H9 (cell line): ENCODE data around the gene HEATR9. TPM values are rescaled to one million over a fixed set of nuclear protein-coding genes. Genes with fewer than 3 reads are reported as not detected.

ENCODE experiments used
- DNase-seq: peaks from one replicate; pipeline ENCODE4 v3.0.0-alpha.2; 2017
- H2AFZ ChIP-seq: one replicate; pipeline ENCODE4 v1.6.1; 2013; ENCODE audit warnings: mild to moderate bottlenecking, low read length, control low read depth, moderate library complexity
- H2AK5ac ChIP-seq: 2 replicates; pipeline ENCODE4 v1.6.1; 2013; ENCODE audit warnings: low read length, control low read depth, mixed read lengths; ENCODE audit not compliant: insufficient read length
- H2BK120ac ChIP-seq: one replicate; pipeline ENCODE4 v1.6.1; 2013; ENCODE audit warnings: low read depth, mild to moderate bottlenecking, low read length, control low read depth, inconsistent platforms; ENCODE audit not compliant: poor library complexity, severe bottlenecking
- H2BK12ac ChIP-seq: 2 replicates; pipeline ENCODE4 v1.6.1; 2013; ENCODE audit warnings: low read length, control low read depth, mixed read lengths, low read depth; ENCODE audit not compliant: insufficient read length
- H2BK15ac ChIP-seq: 2 replicates; pipeline ENCODE4 v1.6.1; 2013; ENCODE audit warnings: low read depth, low read length, control low read depth
- H2BK20ac ChIP-seq: one replicate; pipeline ENCODE4 v1.6.1; 2013; ENCODE audit warnings: low read depth, mild to moderate bottlenecking, low read length, control low read depth, inconsistent platforms; ENCODE audit not compliant: poor library complexity, severe bottlenecking
- H2BK5ac ChIP-seq: 2 replicates; pipeline ENCODE4 v1.6.1; 2013; ENCODE audit warnings: low read length, control low read depth, mixed read lengths; ENCODE audit not compliant: insufficient read length
- H3K14ac ChIP-seq: 2 replicates; pipeline ENCODE4 v1.6.1; 2013; ENCODE audit warnings: low read length, control low read depth; ENCODE audit not compliant: insufficient read depth
- H3K18ac ChIP-seq: 2 replicates; pipeline ENCODE4 v1.6.1; 2013; ENCODE audit warnings: low read depth, mild to moderate bottlenecking, mixed read lengths, low read length, control low read depth; ENCODE audit not compliant: insufficient read length
- H3K23ac ChIP-seq: 2 replicates; pipeline ENCODE4 v1.6.1; 2013; ENCODE audit warnings: low read length, control low read depth, mixed read lengths, low read depth; ENCODE audit not compliant: insufficient read length
- H3K23me2 ChIP-seq: 2 replicates; pipeline ENCODE4 v1.6.1; 2013; ENCODE audit warnings: low read depth, mild to moderate bottlenecking, mixed read lengths, low read length, control low read depth; ENCODE audit not compliant: insufficient read length, poor library complexity, severe bottlenecking
- H3K27ac ChIP-seq: 2 replicates; pipeline ENCODE4 v1.5.1; 2013; ENCODE audit warnings: low read length, control low read depth, mixed read lengths, low read depth; ENCODE audit not compliant: insufficient read length
- H3K27me3 ChIP-seq: 2 replicates; pipeline ENCODE4 v1.6.1; 2013; ENCODE audit warnings: low read length, control low read depth, inconsistent platforms; ENCODE audit not compliant: insufficient read depth
- H3K4ac ChIP-seq: 2 replicates; pipeline ENCODE4 v1.6.1; 2013; ENCODE audit warnings: low read depth, mild to moderate bottlenecking, control low read depth, inconsistent platforms, low read length, moderate library complexity
- H3K4me1 ChIP-seq: 2 replicates; pipeline ENCODE4 v1.6.1; 2013; ENCODE audit warnings: low read length, control low read depth, inconsistent platforms; ENCODE audit not compliant: insufficient read depth
- H3K4me2 ChIP-seq: 2 replicates; pipeline ENCODE4 v1.6.1; 2013; ENCODE audit warnings: low read length, control low read depth, mixed read lengths; ENCODE audit not compliant: insufficient read length, insufficient read depth
- H3K56ac ChIP-seq: 2 replicates; pipeline ENCODE4 v1.6.1; 2013; ENCODE audit warnings: low read depth, mild to moderate bottlenecking, mixed read lengths, low read length, control low read depth; ENCODE audit not compliant: insufficient read length
- H3K79me1 ChIP-seq: 2 replicates; pipeline ENCODE4 v1.6.1; 2013; ENCODE audit warnings: low read depth, mild to moderate bottlenecking, moderate library complexity, low read length, control low read depth, inconsistent platforms; ENCODE audit not compliant: insufficient read depth, poor library complexity, severe bottlenecking
- H3K79me2 ChIP-seq: 2 replicates; pipeline ENCODE4 v1.6.1; 2013; ENCODE audit warnings: low read length, control low read depth, inconsistent platforms; ENCODE audit not compliant: insufficient read depth
- H3K9ac ChIP-seq: 2 replicates; pipeline ENCODE4 v1.6.1; 2013; ENCODE audit warnings: low read length, control low read depth, mixed read lengths; ENCODE audit not compliant: insufficient read length; ENCODE audit errors: extremely low read depth
- H3K9me3 ChIP-seq: one replicate; pipeline ENCODE4 v1.6.1; 2013; ENCODE audit warnings: low read depth, low read length, inconsistent platforms; ENCODE audit not compliant: control insufficient read depth
- H3T11ph ChIP-seq: one replicate; pipeline ENCODE4 v1.6.1; 2013; ENCODE audit warnings: mild to moderate bottlenecking, low read length, control low read depth, inconsistent platforms
- H4K20me1 ChIP-seq: one replicate; pipeline ENCODE4 v1.6.1; 2013; ENCODE audit not compliant: control insufficient read depth, insufficient read length, insufficient read depth
- H4K5ac ChIP-seq: 2 replicates; pipeline ENCODE4 v1.6.1; 2013; ENCODE audit warnings: low read depth, mild to moderate bottlenecking, mixed read lengths, low read length, control low read depth; ENCODE audit not compliant: insufficient read length
- H4K8ac ChIP-seq: replicated peaks from 2 replicates; pipeline ENCODE4 v1.6.1; 2013; ENCODE audit warnings: low read length, control low read depth, mixed read lengths, low read depth; ENCODE audit not compliant: insufficient read length
- H4K91ac ChIP-seq: 2 replicates; pipeline ENCODE4 v1.6.1; 2013; ENCODE audit warnings: low read depth, mild to moderate bottlenecking, moderate library complexity, mixed read lengths, low read length, control low read depth; ENCODE audit not compliant: insufficient read length
- H3K27ac Mint-ChIP-seq, 3 experiments: 2 replicates in 2 of 3; 3 replicates in 1 of 3; pipeline ENCODE4 v1.8.0; 2020 to 2021; ENCODE audit warnings: mixed read lengths in 3 of 3, mild to moderate bottlenecking in 1 of 3, moderate library complexity in 1 of 3
- H3K27me3 Mint-ChIP-seq: 2 replicates; pipeline ENCODE4 v1.8.0; 2021; ENCODE audit warnings: low read depth, mild to moderate bottlenecking, moderate library complexity, mixed read lengths
- H3K36me3 Mint-ChIP-seq, 3 experiments: 2 replicates in 2 of 3; 3 replicates in 1 of 3; pipeline ENCODE4 v1.8.0; 2020 to 2021; ENCODE audit warnings: low read depth in 3 of 3, mixed read lengths in 3 of 3; ENCODE audit not compliant: insufficient read depth in 1 of 3
- H3K4me1 Mint-ChIP-seq, 2 experiments: 2 replicates each; pipeline ENCODE4 v1.8.0; 2020; ENCODE audit warnings: mixed read lengths in 2 of 2
- H3K4me3 Mint-ChIP-seq, 2 experiments: 2 replicates in 1 of 2; 3 replicates in 1 of 2; pipeline ENCODE4 v1.8.0; 2020 to 2021; ENCODE audit warnings: mild to moderate bottlenecking in 2 of 2, mixed read lengths in 2 of 2, moderate library complexity in 1 of 2
- H3K9me3 Mint-ChIP-seq, 2 experiments: 2 replicates in 1 of 2; 3 replicates in 1 of 2; pipeline ENCODE4 v1.8.0; 2020; ENCODE audit warnings: mild to moderate bottlenecking in 2 of 2, mixed read lengths in 2 of 2, moderate library complexity in 1 of 2
- CTCF ChIP-seq: fragments of 200-600 bp; sonication (generic); conservative IDR thresholded peaks from 3 replicates; pipeline ENCODE4 v1.8.0; 2021; ENCODE audit warnings: antibody characterized with exemption, mild to moderate bottlenecking
- WGBS: extraction: QIAGEN DNeasy Blood & Tissue Kit; methylation state at CpG from one replicate; pipeline ENCODE4 v1.1.7; 2013; ENCODE audit warnings: missing lambda C conversion rate, low lambda C conversion rate, mixed read lengths; ENCODE audit not compliant: insufficient read length; ENCODE audit errors: extremely low coverage; 5-methylcytosine and 5-hydroxymethylcytosine counted together
- total RNA-seq: library from RNA; stranded (reverse); gene quantifications from 2 replicates; pipeline ENCODE4 v1.2.1, GENCODE V29; 2021

HEATR9 gene
- total RNA-seq, 1 experiment from 2014 or later = not detected

GRCh38 chr17:35841505-35841904 is 27.2 kb downstream of the HEATR9 start:
- Mint-ChIP-seq H3K9me3 (no peaks in the 10 kb centered on the region), H3K27me3 (no peaks in the 10 kb centered on the region), H3K4me3 (no peak overlapping the region), H3K36me3 (peaks cover 56 to 89% (median 82%) of the 10 kb centered on the region in 3 experiments), H3K4me1 (no peaks in the 10 kb centered on the region), H3K27ac (no peak overlapping the region; a peak in 1 of 7 replicates)
- H2BK5ac ChIP-seq = no peak overlapping the region
- no CpG with 5 or more reads among the region's 4 CpGs for WGBS
- H2BK12ac ChIP-seq = no peak overlapping the region
- no peak overlapping the region for H3K9ac ChIP-seq
- H4K5ac ChIP-seq = no peak overlapping the region
- no peak for DNase-seq
- no peak overlapping the region for H3T11ph ChIP-seq
- no peak overlapping the region for H3K56ac ChIP-seq
- no peak overlapping the region for H2BK120ac ChIP-seq
- no peak overlapping the region for H3K18ac ChIP-seq
- no peak overlapping the region for H2AK5ac ChIP-seq
- H3K79me1 ChIP-seq = no peaks in the 10 kb centered on the region
- no peak for TF ChIP-seq CTCF
- H3K4me1 ChIP-seq = no peaks in the 10 kb centered on the region
- no peak overlapping the region for H3K4ac ChIP-seq
- H3K27me3 ChIP-seq = no peaks in the 10 kb centered on the region
- H3K79me2 ChIP-seq = no peaks in the 10 kb centered on the region
- no peak overlapping the region for H3K14ac ChIP-seq
- H4K8ac ChIP-seq = no peak overlapping the region
- no peak overlapping the region for H3K23ac ChIP-seq
- H3K23me2 ChIP-seq = no peaks in the 10 kb centered on the region
- H2BK20ac ChIP-seq = no peak overlapping the region
- peaks cover 3% of the 10 kb centered on the region for H4K20me1 ChIP-seq
- H3K4me2 ChIP-seq = no peak overlapping the region
- H3K9me3 ChIP-seq = no peaks in the 10 kb centered on the region
- no peak overlapping the region for H2AFZ ChIP-seq
- no peak overlapping the region for H2BK15ac ChIP-seq
- H3K27ac ChIP-seq = no peak overlapping the region
- no peak overlapping the region for H4K91ac ChIP-seq
